SU-DHL-6 (cell line): ENCODE measurements around the gene GCNT4.

Experiments
- CTCF ChIP-seq: fragments of 200-600 bp; sonication (generic); IDR thresholded peaks from one replicate; pipeline ENCODE4 v1.5.1; 2017; ENCODE audit warnings: antibody characterized with exemption, mild to moderate bottlenecking, low read length, moderate library complexity; ENCODE audit not compliant: insufficient read depth, poor library complexity, severe bottlenecking
- EZH2phosphoT487 ChIP-seq: fragments of 200-600 bp; sonication (generic), shearing (Covaris generic); conservative IDR thresholded peaks from 2 replicates; pipeline ENCODE4 v1.6.1; 2018; ENCODE audit warnings: mild to moderate bottlenecking, antibody characterized with exemption, low read length, moderate library complexity, mixed read lengths

DNA sequence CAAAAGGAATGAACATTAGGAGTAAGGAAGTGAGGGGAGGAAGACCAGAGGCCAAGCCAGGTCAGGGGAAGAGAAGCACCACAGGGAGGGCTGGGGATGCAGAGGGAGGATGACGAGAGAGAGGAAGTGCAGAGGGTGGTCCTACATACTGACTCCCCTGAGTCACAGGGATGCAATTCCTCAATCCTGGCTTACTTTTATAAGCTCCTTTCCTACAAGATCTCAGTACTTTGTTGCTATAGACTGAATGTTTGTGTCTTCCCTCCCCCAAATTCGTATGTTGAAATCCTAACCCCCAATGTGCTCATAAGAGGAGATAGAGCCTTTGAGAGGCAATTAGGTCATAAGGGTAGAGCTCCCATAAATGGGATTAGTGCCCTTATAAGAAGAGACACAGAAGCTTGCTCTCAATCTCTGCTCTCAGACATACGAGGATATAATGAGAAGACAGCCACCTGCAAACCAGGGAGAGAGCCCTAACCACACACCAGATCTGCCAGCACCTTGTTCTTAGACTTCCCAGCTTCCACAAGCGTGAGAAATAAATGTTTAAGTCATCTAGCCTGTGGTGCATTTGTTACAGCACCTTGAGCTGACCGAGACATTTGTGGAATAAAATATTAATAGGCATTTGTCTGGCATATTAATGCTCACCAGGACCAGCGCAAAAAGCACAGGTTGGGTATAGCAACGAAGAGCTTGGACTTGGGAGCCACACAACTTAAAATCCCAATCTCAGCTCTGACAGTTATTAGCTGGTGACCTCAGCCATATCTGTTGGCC is 33.4 kb downstream of the GCNT4 start:
- TF ChIP-seq CTCF (no peak), EZH2phosphoT487 (no peak)
